ENCODE results near the gene PTPRG.

GRCh38 chr3:62261121-62261520 lies 699.8 kb downstream of the PTPRG start:
- TF ChIP-seq POLR2A (IDR thresholded peaks at IDR 0.05; ENCODE audit: low read length), result no peak
- no peak for TF ChIP-seq GATA1 (IDR thresholded peaks at IDR 0.05; ENCODE audit: low read depth, low read length)
